DMS53 treated with DMSO at 0.1 percent for 48 hours (cell line): ENCODE measurements around the gene HSPA1B.
"Not testable (repeated sequence)": the region's sequence is repeated elsewhere in the genome, so short reads cannot be mapped to it uniquely, and the experiment has no call there.

Experiments
- DNase-seq: peaks from one replicate; lab custom pipeline; 2025; ENCODE audit not compliant: unreplicated experiment; lab: John Stamatoyannopoulos, UW

HSPA1B gene

DNA sequence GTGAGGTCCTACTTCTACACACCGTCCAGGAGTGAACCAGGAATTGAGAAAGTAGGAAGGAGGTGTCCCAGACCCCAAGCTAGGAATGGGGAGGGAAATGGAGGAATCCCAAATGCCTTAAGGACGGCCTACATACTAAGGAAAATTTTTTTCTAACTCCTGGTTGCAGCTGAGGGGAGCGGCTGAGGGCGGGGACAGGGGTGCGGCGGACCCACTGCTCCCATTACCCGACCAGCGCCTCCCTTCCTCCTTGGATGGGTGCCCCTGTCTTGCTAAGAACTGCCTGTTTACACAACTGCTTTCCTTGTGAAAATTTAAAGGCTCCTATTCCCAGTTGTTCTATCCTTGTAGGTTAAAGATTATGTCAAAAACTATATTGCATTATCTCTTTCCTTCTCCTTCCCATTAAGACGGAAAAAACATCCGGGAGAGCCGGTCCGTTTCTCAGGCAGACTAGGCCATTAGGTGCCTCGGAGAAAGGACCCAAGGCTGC lies 699 bp upstream of the HSPA1B start:
- DNase-seq: no peak

GRCh38 chr6:31829633-31830283 lies 2.2 kb downstream of the HSPA1B start:
- peak; percentile 51 for DNase-seq

- DNase-seq: no peak
Observed at GRCh38 chr6:31830886-31831335, 3.4 kb downstream of the HSPA1B start.

DNA sequence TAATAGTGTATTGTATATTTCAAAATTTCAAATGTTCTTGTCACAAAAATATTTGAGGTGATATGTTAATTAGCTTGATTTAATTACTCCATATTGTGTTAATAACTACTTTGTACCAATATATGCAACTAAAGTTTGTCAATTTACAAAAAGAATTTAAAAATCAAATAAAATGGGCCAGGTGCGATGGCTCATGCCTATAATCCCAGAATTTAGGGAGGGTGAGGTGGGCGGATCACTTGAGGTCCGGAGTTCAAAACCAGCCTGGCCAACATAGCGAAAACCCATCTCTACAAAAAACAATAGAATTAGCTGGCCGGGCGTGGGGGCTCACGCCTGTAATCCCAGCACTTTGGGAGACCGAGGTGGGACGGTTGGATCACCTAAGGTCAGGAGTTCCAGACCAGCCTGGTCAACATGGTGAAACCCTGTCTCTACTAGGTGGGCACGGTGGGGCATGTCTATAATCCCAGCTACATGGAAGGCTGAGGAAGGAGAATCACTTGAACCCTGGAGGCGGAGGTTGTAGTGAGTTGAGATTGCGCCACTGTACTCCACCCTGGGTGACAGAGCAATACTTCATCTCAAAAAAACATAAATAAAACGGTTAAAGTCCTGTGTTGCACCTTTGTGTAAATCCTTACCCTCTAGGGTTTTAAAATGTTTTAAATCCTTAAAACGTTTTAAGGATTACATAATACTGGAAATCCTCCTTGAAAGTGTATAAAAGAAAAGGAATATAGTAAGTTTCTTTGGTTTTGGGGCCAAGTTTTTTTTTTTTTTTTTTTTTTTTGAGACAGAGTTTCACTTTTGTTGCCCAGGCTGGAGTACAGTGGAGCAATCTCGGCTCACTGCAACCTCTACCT lies 4.0 kb downstream of the HSPA1B start:
- no peak for DNase-seq

DNA sequence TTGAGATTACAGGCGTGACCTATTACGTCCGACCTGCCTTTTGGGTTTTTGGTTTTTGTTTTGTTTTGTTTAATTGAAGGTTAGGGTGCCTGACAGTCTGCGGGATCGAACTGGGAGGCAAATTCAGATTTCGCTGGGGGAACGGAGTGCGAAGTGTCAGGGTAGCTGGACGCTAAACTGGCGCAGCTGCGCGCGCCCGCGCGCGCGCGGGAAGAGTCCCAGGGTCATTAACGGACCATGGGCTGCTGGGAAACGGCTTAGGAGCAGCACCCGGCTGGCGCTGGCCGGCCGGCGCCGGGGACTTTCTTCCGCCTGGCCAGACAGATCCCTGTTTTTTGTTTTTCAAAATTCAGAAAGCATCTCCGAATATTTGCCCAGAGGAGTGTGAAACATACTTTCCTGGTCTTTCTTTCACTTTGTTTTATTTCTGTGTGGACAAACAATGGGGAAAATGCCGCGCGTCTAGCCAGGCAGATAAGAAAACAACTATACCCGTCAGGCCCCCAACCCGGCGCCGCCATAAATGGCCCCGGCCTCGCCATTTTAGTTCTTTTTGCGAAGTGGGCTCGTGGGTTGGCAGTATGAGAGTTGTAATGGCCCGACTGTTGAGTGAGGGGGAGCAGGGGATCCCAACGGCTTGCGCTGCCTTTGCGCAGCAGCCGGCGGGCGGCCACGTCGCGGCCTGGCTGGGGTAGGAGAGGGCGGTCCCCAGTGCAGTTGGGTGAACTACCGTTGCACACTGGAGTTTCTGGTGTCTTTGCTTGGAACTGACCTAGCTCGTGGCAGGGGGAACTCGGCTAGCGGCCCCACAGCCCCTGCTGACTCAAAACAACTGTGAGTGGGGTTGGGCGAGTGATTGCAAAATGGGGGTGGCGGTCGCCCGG lies 7.1 kb downstream of the HSPA1B start:
- DNase-seq: peak; percentile 88

DNA sequence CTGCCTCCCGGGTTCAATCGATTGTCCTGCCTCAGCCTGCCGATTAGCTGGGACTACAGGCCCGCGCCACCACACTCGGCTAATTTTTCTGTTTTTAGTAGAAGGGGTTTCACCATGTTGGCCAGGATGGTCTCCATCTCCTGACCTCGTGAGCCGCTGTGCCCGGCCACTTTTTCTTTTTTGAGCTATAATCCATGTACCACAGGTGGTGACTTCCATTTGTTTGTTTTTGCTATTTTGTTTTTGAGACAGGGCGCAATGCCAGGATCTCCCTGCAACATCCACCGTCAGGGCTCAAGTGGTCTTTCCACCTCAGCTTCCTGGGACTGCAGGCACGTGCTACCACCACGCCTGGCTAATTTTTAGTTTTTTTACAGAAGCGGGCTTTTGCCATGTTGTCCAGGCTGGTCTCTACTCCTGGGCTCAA lies 8.5 kb downstream of the HSPA1B start:
- DNase-seq: peak; percentile 23

DNA sequence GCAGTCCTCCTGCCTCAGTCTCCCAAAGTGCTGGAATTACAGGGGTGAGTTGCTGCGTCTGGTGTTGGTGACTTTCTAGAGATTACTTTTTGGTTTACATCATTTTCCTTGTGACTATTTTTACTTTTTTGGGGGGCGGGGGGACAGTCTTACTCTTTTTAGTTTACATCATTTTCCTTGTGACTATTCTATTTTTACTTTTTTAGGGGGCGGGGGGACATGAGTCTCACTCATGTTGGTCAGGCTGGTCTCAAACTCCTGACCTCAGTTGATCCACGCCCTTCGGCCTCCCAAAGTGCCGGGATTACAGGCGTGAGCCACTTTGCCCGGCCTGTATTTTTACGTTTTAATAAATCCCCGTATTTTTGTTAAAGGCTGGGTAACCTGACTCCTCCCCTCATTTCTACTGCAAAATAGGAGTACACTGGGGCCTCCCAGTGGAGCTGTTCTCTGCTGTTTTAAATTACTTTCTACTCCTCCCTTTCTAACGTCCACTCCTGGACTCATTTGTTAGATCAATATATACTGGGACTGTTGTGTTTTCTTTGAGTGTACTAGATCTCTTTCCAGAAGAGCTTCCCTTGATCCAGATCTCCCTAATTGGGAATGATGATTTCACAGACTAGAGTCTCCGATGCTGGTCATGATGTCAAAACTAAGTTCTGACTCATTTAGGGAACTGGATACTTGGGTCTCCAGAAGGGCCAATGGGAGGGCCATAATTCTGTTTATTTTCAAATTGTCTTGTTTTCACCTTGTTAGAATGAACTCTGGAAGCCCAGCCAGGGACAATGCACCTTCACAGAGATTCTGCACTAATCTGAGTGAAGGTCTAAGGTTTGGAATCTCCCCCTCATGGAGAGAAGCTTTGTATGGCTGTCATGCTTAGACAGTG lies 9.2 kb downstream of the HSPA1B start:
- DNase-seq: no peak

GRCh38 chr6:31837369-31838113 lies 10.0 kb downstream of the HSPA1B start:
- DNase-seq: no peak

GRCh38 chr6:31838114-31838553 lies 10.6 kb downstream of the HSPA1B start:
- DNase-seq: not testable (repeated sequence)

- no peak for DNase-seq
Observed at GRCh38 chr6:31838968-31839367, 11.4 kb downstream of the HSPA1B start.

GRCh38 chr6:31839779-31840126 lies 12.2 kb downstream of the HSPA1B start:
- DNase-seq: not testable (repeated sequence)

DNA sequence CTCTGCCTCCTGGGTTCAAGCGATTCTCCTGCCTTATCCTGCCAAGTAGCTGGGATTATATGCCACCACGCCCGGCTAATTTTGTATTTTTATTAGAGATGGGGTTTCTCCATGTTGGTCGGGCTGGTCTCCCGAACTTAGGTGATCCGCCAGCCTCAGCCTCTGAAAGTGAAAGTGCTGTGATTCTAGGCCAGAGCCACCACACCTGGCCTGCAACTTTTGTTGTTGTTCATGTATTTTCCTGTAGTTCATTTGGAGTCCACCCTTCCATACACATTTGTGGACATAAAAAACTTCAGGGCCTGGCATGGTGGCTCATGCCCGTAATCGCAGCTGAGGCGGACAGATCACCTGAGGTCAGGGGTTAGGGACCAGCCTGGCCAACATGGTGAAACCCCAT lies 14.5 kb downstream of the HSPA1B start:
- DNase-seq: no peak

DNA sequence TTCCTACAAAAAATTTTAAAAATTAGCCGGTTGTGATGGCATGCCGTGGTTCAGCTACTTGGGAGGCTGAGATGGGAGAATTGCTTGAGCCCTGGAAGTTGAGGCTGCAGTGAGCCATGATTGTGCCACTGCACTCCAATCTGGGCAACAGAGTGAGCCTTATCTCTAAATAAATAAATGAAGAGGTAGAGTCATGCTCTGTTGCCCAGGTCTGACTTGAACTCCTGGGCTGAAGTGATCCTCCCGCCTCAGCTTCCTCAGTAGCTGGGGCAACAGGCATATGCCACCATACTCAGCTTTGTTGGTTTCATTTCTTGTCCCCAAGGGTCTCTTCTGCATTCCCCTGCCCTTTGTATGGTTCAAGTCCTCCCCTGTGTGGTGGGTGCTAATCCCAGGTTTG lies 17.0 kb downstream of the HSPA1B start:
- DNase-seq: no peak

DNA sequence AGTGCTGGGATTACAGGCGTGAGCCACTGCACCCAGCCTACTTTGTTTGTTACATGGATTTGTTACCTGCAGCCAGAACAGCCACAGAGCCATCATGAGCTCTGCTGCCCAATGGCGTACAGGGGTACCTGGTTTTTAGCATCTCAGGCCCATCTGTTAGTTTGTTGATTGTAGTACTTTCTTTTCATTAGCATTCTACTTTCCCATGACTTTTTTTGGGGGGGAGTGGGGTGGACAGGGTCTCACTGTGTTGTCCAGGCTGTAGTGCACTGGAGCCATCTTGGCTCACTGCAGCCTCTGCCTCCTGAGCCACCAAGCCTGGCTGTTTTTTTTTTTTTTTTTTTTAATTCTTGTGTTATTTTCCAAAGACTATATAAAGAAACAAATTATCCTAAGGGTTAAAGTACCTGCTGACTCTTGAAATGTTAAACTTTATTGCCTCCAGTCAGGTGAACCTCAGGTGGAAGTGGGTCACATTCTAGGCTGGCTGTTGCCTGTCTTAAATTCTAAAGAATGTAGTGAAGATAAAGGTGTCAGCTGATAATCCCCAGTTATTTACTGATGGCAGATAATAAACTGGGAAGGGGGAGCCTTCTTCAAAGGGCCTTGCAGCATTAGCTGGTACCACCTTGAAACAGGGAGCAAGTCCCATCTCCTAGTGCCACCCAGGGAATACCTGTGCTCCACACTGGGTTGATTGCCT lies 19.9 kb downstream of the HSPA1B start:
- DNase-seq: no peak

DNA sequence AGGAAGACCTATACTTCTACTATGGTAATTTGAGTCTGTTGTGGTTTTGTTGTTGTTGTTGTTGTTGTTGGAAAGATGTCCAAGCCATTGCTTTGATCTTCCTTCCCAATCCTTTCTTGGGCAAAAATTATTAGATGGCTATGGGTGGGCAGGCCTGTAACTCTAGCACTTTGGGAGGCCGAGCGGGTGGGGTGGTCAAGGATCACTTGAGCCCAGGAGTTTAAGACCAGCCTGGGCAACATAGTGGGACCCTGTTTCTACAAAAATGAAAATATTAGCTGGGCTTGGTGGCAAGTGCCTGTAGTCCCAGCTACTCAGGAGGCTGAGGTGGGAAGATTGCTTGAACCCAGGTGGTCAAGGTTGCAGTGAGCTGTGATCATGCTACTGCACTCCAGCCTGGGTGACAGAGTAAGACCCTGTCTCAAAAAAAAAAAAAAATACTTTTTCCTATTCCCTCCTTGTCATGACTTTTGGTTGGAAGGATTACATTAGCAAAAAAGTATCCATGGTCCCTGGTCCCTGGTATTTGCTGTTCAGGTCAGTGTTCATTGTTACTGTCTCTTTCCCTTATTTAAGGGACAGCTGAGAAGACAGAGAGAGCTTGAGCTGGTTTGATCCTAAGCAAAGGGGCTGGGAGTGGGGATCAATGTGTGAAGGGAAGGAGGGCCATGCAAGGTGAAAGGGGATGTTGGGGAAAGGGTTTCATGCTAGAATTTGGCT lies 23.4 kb downstream of the HSPA1B start:
- no peak for DNase-seq

DNA sequence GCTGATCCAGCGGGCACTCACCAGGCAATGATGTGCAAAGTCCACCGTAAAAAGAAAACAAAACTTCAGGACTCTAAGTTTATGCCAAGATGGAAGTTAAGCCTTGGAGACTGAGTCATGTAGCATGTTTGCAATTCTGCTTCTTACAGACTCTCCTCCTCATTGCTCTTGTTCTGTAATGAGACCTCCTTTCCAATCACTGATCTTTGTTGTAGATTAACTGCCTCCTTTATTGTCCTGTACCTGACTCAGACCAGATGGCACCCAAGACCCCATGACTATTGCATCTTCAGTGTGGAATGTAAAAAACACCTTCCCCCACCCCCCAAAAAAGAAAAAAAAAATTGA lies 23.9 kb downstream of the HSPA1B start:
- DNase-seq: no peak

DNA sequence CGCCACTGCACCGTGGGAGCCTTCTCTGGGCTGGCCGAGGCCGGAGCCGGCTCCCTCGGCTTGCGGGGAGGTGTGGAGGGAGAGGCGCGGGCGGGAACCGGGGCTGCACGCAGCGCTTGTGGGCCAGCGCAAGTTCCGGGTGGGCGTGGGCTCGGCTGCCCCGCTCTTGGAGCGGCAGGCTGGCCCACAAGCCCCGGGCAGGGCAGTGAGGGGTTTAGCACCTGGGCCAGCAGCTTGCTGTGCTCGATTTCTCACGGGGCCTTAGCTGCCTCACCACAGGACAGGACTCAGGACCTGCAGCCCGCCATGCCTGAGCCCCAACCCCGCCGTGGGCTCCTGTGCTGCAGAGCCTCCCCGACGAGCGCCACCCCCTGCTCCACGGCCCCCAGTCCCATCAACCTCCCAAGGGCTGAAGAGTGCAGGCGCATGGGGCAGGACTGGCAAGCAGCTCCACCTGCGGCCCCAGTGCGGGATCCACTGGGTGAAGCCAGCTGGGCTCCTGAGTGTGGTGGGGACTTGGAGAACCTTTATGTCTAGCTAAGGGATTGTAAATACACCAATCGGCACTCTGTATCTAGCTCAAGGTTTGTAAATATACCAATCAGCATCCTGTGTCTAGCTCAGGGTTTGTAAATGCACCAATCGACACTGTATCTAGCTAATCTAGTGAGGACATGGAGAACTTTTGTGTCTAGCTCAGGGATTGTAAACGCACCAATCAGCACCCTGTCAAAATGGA lies 24.6 kb downstream of the HSPA1B start:
- DNase-seq: not testable (repeated sequence)

GRCh38 chr6:31857774-31858173 lies 30.2 kb downstream of the HSPA1B start:
- DNase-seq: not testable (repeated sequence)
